ENCODE measurements around the gene HYAL1.
A peak's percentile ranks its signal among the peaks of the same experiment; 100 is the strongest.

Gene HYAL1

DNA sequence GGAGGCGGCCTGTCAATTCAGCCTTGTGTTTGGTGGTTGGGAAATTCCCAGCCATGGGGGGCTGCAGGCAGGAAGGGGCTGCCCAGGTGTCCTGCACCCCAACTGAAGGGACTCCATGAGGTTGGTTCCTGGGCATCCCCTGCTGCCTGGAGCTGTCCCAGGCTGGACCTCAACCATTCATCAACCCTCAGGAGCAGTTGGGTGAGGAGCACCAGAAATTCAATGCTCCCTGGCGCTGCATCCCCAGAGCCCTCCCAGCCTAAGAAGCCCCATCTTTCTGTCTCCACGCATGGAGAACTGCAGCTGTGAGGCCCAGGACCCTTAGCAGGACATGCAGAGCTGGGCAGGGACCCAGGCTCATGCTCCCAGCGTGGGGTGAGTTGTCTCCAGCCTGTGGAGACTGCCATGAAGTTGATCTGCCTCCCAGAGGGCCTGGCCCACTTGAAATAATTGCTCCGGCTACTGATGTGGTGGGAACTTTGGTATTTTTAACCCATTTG, 42.4 kb downstream of the HYAL1 start:
- TF ChIP-seq L3MBTL2 (conservative IDR thresholded peaks at IDR 0.05), result no peak
- no peak for TF ChIP-seq SP1 (IDR thresholded peaks at IDR 0.05)
- no peak for TF ChIP-seq ZNF384 (IDR thresholded peaks at IDR 0.05)
- TF ChIP-seq ELF4 (IDR thresholded peaks at IDR 0.05), result no peak
- POLR2A ChIA-PET, result interaction anchor here (0.9 to 2.4 kb wide), 2 partner anchors 24 to 311 kb away, joined by 3 to 13 read pairs; partner anchors contain the start of gene GNAI2
- CTCF ChIA-PET, result interaction anchor here (0.6 to 4.0 kb wide), 2 partner anchors 14 to 44 kb away, joined by 4 to 31 read pairs; no protein-coding TSS in a partner anchor
- no peak for DNase-seq (ENCODE audit: extremely low spot score)

GRCh38 chr3:50260027-50260941, 43.1 kb downstream of the HYAL1 start:
- 0 out of 2 replicates have a peak, but pooled peaks have one; percentile 30 for TF ChIP-seq ARNT (IDR thresholded peaks at IDR 0.05)
- TF ChIP-seq TARDBP (IDR thresholded peaks at IDR 0.05), result no peak
- peak; percentile 83; the same call in 1 of the 2 replicates for TF ChIP-seq HDGF (IDR thresholded peaks at IDR 0.05; ENCODE audit: borderline replicate concordance)
- DNase-seq (ENCODE audit: extremely low spot score), result peak; percentile 96
- ChIA-PET POLR2A (interaction anchor here (0.5 to 2.4 kb wide), 6 partner anchors 9 to 32 kb away, joined by 3 to 13 read pairs (median 6); partner anchors contain the start of genes GNAI2, IFRD2, LSMEM2 and SEMA3B), CTCF (interaction anchor here (0.5 to 4.0 kb wide), 9 partner anchors 9 to 77 kb away, joined by 3 to 31 read pairs (median 4); no protein-coding TSS in a partner anchor)

GRCh38 chr3:50259432-50260026, 43.8 kb downstream of the HYAL1 start:
- TF ChIP-seq FOXA1 (IDR thresholded peaks at IDR 0.05) (no peak), HDGF (IDR thresholded peaks at IDR 0.05; ENCODE audit: borderline replicate concordance) (no peak), LEF1 (IDR thresholded peaks at IDR 0.05; ENCODE audit: borderline replicate concordance) (no peak), ARNT (IDR thresholded peaks at IDR 0.05) (no peak), BHLHE40 (IDR thresholded peaks at IDR 0.05; ENCODE audit: borderline replicate concordance) (no peak), FOXK2 (IDR thresholded peaks at IDR 0.05) (no peak), NFRKB (IDR thresholded peaks at IDR 0.05) (no peak), SUZ12 (IDR thresholded peaks at IDR 0.05) (no peak), FOXM1 (IDR thresholded peaks at IDR 0.05; ENCODE audit: borderline replicate concordance) (no peak), ZNF384 (IDR thresholded peaks at IDR 0.05) (no peak), L3MBTL2 (conservative IDR thresholded peaks at IDR 0.05) (no peak)
- ChIA-PET POLR2A (interaction anchor here (0.5 to 2.4 kb wide), 10 partner anchors 9 to 69 kb away, joined by 3 to 13 read pairs (median 6); partner anchors contain the start of genes GNAI2, IFRD2, LSMEM2 and SEMA3B), CTCF (interaction anchor here (0.7 to 4.0 kb wide), 9 partner anchors 8 to 78 kb away, joined by 3 to 31 read pairs (median 4); no protein-coding TSS in a partner anchor)
- no peak for DNase-seq (ENCODE audit: extremely low spot score)

DNA sequence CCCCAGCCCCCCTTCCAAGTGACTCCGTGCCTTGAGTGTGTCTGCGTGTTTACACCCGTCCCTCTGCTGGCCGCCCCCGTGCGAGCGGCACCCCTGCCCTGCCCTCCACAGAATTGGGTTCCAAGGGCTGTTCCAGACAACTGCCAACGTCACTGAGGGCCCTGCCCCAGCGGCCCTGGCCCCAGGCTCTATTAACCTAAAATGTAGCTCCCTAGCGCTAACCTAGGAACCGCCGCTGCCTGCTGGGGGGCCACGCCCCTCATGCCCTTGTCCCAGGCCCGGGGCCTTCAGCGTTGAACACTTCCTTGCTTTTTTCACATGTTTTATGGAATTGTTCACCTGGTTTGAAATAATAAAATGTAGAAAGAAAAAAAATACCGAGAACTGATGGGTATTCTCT, 44.4 kb downstream of the HYAL1 start:
- TF ChIP-seq BHLHE40 (IDR thresholded peaks at IDR 0.05; ENCODE audit: borderline replicate concordance), result no peak
- no peak for TF ChIP-seq HDGF (IDR thresholded peaks at IDR 0.05; ENCODE audit: borderline replicate concordance)
- TF ChIP-seq NFRKB (IDR thresholded peaks at IDR 0.05), result no peak
- no peak for TF ChIP-seq TARDBP (IDR thresholded peaks at IDR 0.05)
- no peak for TF ChIP-seq PKNOX1 (IDR thresholded peaks at IDR 0.05)
- no peak for TF ChIP-seq FOXA1 (IDR thresholded peaks at IDR 0.05)
- no peak for TF ChIP-seq ARNT (IDR thresholded peaks at IDR 0.05)
- TF ChIP-seq CTBP1 (IDR thresholded peaks at IDR 0.05; ENCODE audit: borderline replicate concordance), result no peak
- TF ChIP-seq SP1 (IDR thresholded peaks at IDR 0.05), result no peak
- CTCF ChIA-PET, result interaction anchor here (0.7 to 4.0 kb wide), 6 partner anchors 9 to 64 kb away, joined by 3 to 31 read pairs (median 3); no protein-coding TSS in a partner anchor
- POLR2A ChIA-PET, result interaction anchor here (0.9 to 2.4 kb wide), 7 partner anchors 10 to 69 kb away, joined by 3 to 13 read pairs (median 6); partner anchors contain the start of genes GNAI2, IFRD2, SEMA3B and TUSC2
- no peak for DNase-seq (ENCODE audit: extremely low spot score)

DNA sequence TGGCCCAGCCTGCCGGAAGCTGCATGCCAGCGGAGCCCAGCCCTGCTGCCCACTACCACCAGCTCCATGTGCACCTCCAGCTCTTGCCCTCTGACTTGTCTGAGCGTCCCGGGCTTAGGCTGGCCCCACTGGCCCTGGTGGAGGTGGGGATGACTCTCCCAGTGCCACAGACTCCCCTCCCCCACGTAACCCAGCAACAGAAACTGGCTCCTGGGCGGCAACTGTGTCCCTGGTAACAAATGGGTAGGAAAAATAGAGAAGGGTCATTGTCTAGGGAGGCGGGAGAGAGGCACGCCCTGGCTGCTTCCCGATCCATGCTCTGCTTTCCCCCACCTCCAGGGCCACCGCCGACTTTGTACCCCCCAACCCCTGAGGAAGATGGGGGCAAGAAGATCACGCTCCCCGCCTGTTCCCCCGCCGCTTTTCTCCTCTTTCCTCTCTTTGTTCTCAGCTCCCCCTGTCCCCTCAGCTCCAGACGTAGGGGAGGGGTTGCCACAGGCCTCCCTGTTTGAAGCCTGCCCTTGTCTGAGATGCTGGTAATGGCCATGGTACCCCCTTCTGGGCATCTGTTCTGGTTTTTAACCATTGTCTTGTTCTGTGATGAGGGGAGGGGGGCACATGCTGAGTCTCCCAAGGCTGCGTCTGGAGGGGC, 45.2 kb downstream of the HYAL1 start:
- TF ChIP-seq HDGF (IDR thresholded peaks at IDR 0.05; ENCODE audit: borderline replicate concordance) (no peak), TARDBP (IDR thresholded peaks at IDR 0.05) (no peak), FOXM1 (IDR thresholded peaks at IDR 0.05; ENCODE audit: borderline replicate concordance) (no peak), ARNT (IDR thresholded peaks at IDR 0.05) (no peak), L3MBTL2 (conservative IDR thresholded peaks at IDR 0.05) (no peak), NFRKB (IDR thresholded peaks at IDR 0.05) (no peak), FOXK2 (IDR thresholded peaks at IDR 0.05) (no peak), SUZ12 (IDR thresholded peaks at IDR 0.05) (no peak), PKNOX1 (IDR thresholded peaks at IDR 0.05) (no peak), CTBP1 (IDR thresholded peaks at IDR 0.05; ENCODE audit: borderline replicate concordance) (no peak), LEF1 (IDR thresholded peaks at IDR 0.05; ENCODE audit: borderline replicate concordance) (no peak), SP1 (IDR thresholded peaks at IDR 0.05) (no peak), BHLHE40 (IDR thresholded peaks at IDR 0.05; ENCODE audit: borderline replicate concordance) (no peak), ELF4 (IDR thresholded peaks at IDR 0.05) (no peak)
- ChIA-PET CTCF (interaction anchor here (1.3 to 4.0 kb wide), 2 partner anchors 11 to 16 kb away, joined by 3 to 31 read pairs; no protein-coding TSS in a partner anchor), POLR2A (interaction anchor here (1.6 kb wide), 2 partner anchors 12 to 30 kb away, joined by 6 to 7 read pairs; no protein-coding TSS in a partner anchor)
- DNase-seq (ENCODE audit: extremely low spot score), result no peak

Measured in HEK293T (cell line).